GM12878 (cell line): ENCODE results near the gene APOBEC3B. TPM values are rescaled to one million over a fixed set of nuclear protein-coding genes. Genes with fewer than 3 reads are reported as not detected.

Source experiments
- ATAC-seq: fragments of 200-7000 bp; cut with Tn5 transposase; 3 replicates; pipeline ENCODE4 v1.9.1; 2020; ENCODE audit warnings: mild to moderate bottlenecking, moderate library complexity
- BruUV-seq: library from RNA; stranded (reverse); fragments of 400-500 nt; replicated peaks from 2 replicates; lab custom pipeline; 2021; lab: Mats Ljungman, UMichigan
- CTCF ChIA-PET: fragments of 300-600 bp; sonication (Branson Sonifier 250); formaldehyde crosslinking; extraction: SDS; loops from one replicate; lab custom pipeline; 2021; ENCODE audit warnings: inconsistent platforms; lab: Yijun Ruan, JAX
- POLR2A ChIA-PET: fragments of 350-600 bp; formaldehyde crosslinking; extraction: SDS; loops from one replicate; lab custom pipeline; 2021; ENCODE audit warnings: inconsistent platforms; lab: Charles Lee
- RAD21 ChIA-PET: fragments of 300-600 bp; sonication (Branson Sonifier 250); formaldehyde crosslinking; loops from one replicate; lab custom pipeline; 2023; ENCODE audit warnings: antibody characterized with exemption; ENCODE audit not compliant: unreplicated experiment; lab: Charles Lee
- SMC1A ChIA-PET: fragments of 300-600 bp; sonication (Branson Sonifier 250); formaldehyde crosslinking; loops from one replicate; lab custom pipeline; 2023; ENCODE audit not compliant: unreplicated experiment, uncharacterized antibody; lab: Charles Lee
- DNase-seq: peaks from one replicate; pipeline ENCODE4 v3.0.0-alpha.2; 2011; ENCODE audit warnings: low read depth, low spot score
- FAIRE-seq: peaks from 3 replicates; lab custom pipeline; 2011; peaks lifted over from hg19 to GRCh38; lab: Jason Lieb, UNC
- H2AFZ ChIP-seq: 2 replicates; pipeline ENCODE4 v1.6.0; 2011; ENCODE audit warnings: low read depth, low read length, control low read depth; ENCODE audit not compliant: control insufficient read depth
- H3K27ac ChIP-seq: 2 replicates; pipeline ENCODE4 v1.5.1; 2011; ENCODE audit warnings: control low read depth; ENCODE audit not compliant: control insufficient read depth, insufficient read depth
- H3K27me3 ChIP-seq, 2 experiments: replicated peaks in 1 of 2; 2 replicates each; pipeline versions ENCODE4 v1.6.0 to v1.6.1; 2011; ENCODE audit warnings: low read length in 1 of 2; ENCODE audit not compliant: control insufficient read depth in 2 of 2, insufficient read depth in 2 of 2
- H3K36me3 ChIP-seq, 2 experiments: 2 replicates each; pipeline ENCODE4 v1.5.1; 2011; ENCODE audit warnings: low read length in 1 of 2; ENCODE audit not compliant: control insufficient read depth in 2 of 2, insufficient read depth in 2 of 2
- H3K4me1 ChIP-seq: 2 replicates; pipeline ENCODE4 v1.6.1; 2011; ENCODE audit warnings: mild to moderate bottlenecking, low read length, moderate library complexity, mixed read lengths; ENCODE audit not compliant: control insufficient read depth, insufficient read depth
- H3K4me2 ChIP-seq: 2 replicates; pipeline ENCODE4 v1.6.0; 2011; ENCODE audit warnings: control low read depth; ENCODE audit not compliant: control insufficient read depth, insufficient read depth
- H3K4me3 ChIP-seq: fragments of 200-600 bp; sonication (generic); 2 replicates; pipeline ENCODE4 v1.5.1; 2016
- H3K79me2 ChIP-seq: 2 replicates; pipeline ENCODE4 v1.6.0; 2011; ENCODE audit warnings: low read length; ENCODE audit not compliant: control insufficient read depth, insufficient read depth
- H3K9ac ChIP-seq: 2 replicates; pipeline ENCODE4 v1.8.0; 2011; ENCODE audit warnings: low read length, control low read depth, mixed read lengths; ENCODE audit not compliant: control insufficient read depth, insufficient read depth
- H3K9me3 ChIP-seq: replicated peaks from 3 replicates; pipeline ENCODE4 v1.5.1; 2011; ENCODE audit warnings: mild to moderate bottlenecking, low read length; ENCODE audit not compliant: control insufficient read depth, insufficient read depth
- H4K20me1 ChIP-seq: 2 replicates; pipeline ENCODE4 v1.6.0; 2011; ENCODE audit not compliant: control insufficient read depth, insufficient read depth
- CREM ChIP-seq: IDR thresholded peaks from 2 replicates; pipeline ENCODE4 v1.6.1; 2014; ENCODE audit warnings: antibody characterized with exemption, low read depth
- CTCF ChIP-seq, 3 experiments: IDR thresholded peaks in 2 of 3; conservative IDR thresholded peaks in 1 of 3; 2 replicates each; pipeline ENCODE4 v1.5.1; 2011; ENCODE audit warnings: low read depth in 3 of 3, low read length in 3 of 3, mild to moderate bottlenecking in 3 of 3, control low read depth in 2 of 3, moderate library complexity in 2 of 3, inconsistent platforms in 1 of 3, mixed read lengths in 1 of 3; ENCODE audit not compliant: control insufficient read depth in 2 of 3, insufficient read depth in 1 of 3; ENCODE audit errors: extremely low read depth in 1 of 3
- ESRRA ChIP-seq: IDR thresholded peaks from 2 replicates; pipeline ENCODE4 v1.6.1; 2012; ENCODE audit warnings: mild to moderate bottlenecking, low read length, improper control_type of control experiment
- IKZF1 ChIP-seq: fragments of 450-650 bp; conservative IDR thresholded peaks from 2 replicates; pipeline ENCODE4 v1.6.1; 2017; ENCODE audit warnings: antibody characterized with exemption, mild to moderate bottlenecking
- IKZF2 ChIP-seq, 2 experiments: fragments of 450-650 bp; IDR thresholded peaks; 2 replicates each; pipeline ENCODE4 v1.6.1; 2017; ENCODE audit warnings: mild to moderate bottlenecking in 2 of 2, moderate library complexity in 2 of 2
- JUND ChIP-seq: IDR thresholded peaks from 2 replicates; pipeline ENCODE4 v1.6.1; 2012; ENCODE audit warnings: low read depth, mild to moderate bottlenecking, low read length, improper control_type of control experiment, moderate library complexity
- MYB ChIP-seq: fragments of 150-350 bp; IDR thresholded peaks from 2 replicates; pipeline ENCODE4 v1.6.1; 2014; ENCODE audit warnings: mild to moderate bottlenecking, low read depth, low read length, borderline replicate concordance
- REST ChIP-seq: IDR thresholded peaks from 2 replicates; pipeline ENCODE4 v1.6.1; 2012; ENCODE audit warnings: mild to moderate bottlenecking, low read depth, low read length
- SMAD1 ChIP-seq: fragments of 450-650 bp; IDR thresholded peaks from 2 replicates; pipeline ENCODE4 v1.6.1; 2018; ENCODE audit warnings: mild to moderate bottlenecking, low read depth; ENCODE audit not compliant: partially characterized antibody
- SMARCA5 ChIP-seq: fragments of 450-650 bp; IDR thresholded peaks from 2 replicates; pipeline ENCODE4 v1.6.1; 2017; ENCODE audit warnings: mild to moderate bottlenecking
- WGBS: methylation state at CpG from one replicate; pipeline ENCODE4 v1.1.6; 2016; ENCODE audit warnings: low lambda C conversion rate; ENCODE audit not compliant: insufficient replicate concordance, insufficient coverage; ENCODE audit errors: missing lambda C conversion rate; 5-methylcytosine and 5-hydroxymethylcytosine counted together
- in situ Hi-C: fragments of 300-500 bp; cut with MboI; formaldehyde crosslinking; loops from 9 replicates; pipeline ENCODE4 v1.14.3; 2018; ENCODE audit warnings: mixed read lengths
- intact Hi-C: fragments of 100-400 bp; cut with micrococcal nuclease; formaldehyde crosslinking; loops from one replicate; pipeline ENCODE4 v1.14.2; 2022; ENCODE audit not compliant: unreplicated experiment
- polyA plus RNA-seq, 11 experiments: library from polyadenylated mRNA; depleted of rRNA in 4 of 11; unstranded in 6 of 11; stranded (reverse) in 5 of 11; fragments of >200 nt; fragmentation: Nextera tagmentation in 4 of 11; fragmentation: Illumina TruSeq in 1 of 11; extraction: Ambion mirVana in 4 of 11; extraction: Trizol in 1 of 11; gene quantifications; 1 replicate in 1 of 11; 2 replicates in 10 of 11; pipeline versions ENCODE4 v1.2.1 to v1.2.3, GENCODE V29; 2011 to 2016; ENCODE audit warnings: inconsistent platforms in 2 of 11, missing spikeins in 2 of 11, low read depth in 1 of 11
- total RNA-seq, 4 experiments: library from RNA; depleted of rRNA in 3 of 4; stranded (reverse); fragments of >200 nt in 3 of 4; fragmentation: Illumina TruSeq in 1 of 4; extraction: Trizol in 1 of 4; gene quantifications; 2 replicates each; pipeline versions ENCODE4 v1.2.1 to v1.2.3, GENCODE V29; 2013 to 2021
- TF ChIP-seq, protein P1 (sequence below): IDR thresholded peaks from 2 replicates; pipeline ENCODE4 v1.6.1; 2011; ENCODE audit warnings: borderline replicate concordance, low read depth, mild to moderate bottlenecking, moderate library complexity, mixed read lengths, low read length; ENCODE audit not compliant: insufficient read depth; ENCODE audit errors: extremely low read length

Gene APOBEC3B
- total and polyA plus RNA-seq, 10 of the 15 experiments (the other 5 are each of a cell fraction or from before 2014, with no cell fraction given) = 2.4 to 75.1 (median 30.9) TPM

DNA sequence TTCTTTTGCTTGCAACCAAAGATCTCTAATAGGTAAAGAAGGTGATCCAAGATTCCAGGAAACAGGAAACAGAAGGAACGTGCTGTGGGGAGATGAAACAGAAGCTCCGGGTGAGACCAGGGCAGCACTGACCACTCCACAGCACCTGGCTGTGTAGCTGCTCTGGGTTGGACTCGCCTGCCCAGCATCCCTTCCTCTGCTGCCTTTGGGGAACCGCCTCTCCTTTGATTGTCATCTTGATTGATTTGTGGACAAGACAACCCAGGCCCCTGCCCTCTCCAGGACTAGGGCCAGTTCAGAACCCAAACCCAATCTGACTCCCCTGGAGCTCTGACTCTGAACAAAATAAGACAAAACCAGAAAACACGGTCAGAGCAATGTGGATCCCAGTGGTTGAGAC, 39.4 kb upstream of the APOBEC3B start (continued):
- TF ChIP-seq, protein P1, sequence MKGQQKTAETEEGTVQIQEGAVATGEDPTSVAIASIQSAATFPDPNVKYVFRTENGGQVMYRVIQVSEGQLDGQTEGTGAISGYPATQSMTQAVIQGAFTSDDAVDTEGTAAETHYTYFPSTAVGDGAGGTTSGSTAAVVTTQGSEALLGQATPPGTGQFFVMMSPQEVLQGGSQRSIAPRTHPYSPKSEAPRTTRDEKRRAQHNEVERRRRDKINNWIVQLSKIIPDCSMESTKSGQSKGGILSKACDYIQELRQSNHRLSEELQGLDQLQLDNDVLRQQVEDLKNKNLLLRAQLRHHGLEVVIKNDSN = no peak
- TF ChIP-seq REST (no peak), MYB (no peak)

- no peak overlapping the region for H3K27ac ChIP-seq
- no peak for DNase-seq
- CTCF ChIA-PET = interaction anchor here (1.0 to 3.5 kb wide), 4 partner anchors 9 to 73 kb away, joined by 3 to 24 read pairs (median 16); no protein-coding TSS in a partner anchor
- no peaks in the 10 kb centered on the region for H3K36me3 ChIP-seq
- H3K4me1 ChIP-seq = peaks cover 39% of the 10 kb centered on the region
- peak; percentile 47 for FAIRE-seq
- RAD21 ChIA-PET = interaction anchor here (1.1 to 1.4 kb wide), 3 partner anchors 9 to 69 kb away, joined by 4 to 6 read pairs (median 5); no protein-coding TSS in a partner anchor
- no TSS peak for BruUV-seq
- H3K27me3 ChIP-seq = no peaks in the 10 kb centered on the region
- no peak overlapping the region for H3K9ac ChIP-seq
- POLR2A ChIA-PET = interaction anchor here (1.1 kb wide), 1 partner anchor 12 kb away, joined by 3 read pairs; no protein-coding TSS in a partner anchor
- intact Hi-C loops (loop anchor here (5.0 kb wide), 1 partner anchor 39 kb away; the partner anchor contains the start of gene APOBEC3B), in situ Hi-C loops (no loop called here)
- H3K4me3 ChIP-seq = no peak overlapping the region
- H4K20me1 ChIP-seq = no peaks in the 10 kb centered on the region
- H2AFZ ChIP-seq = peak overlapping the region; percentile 61
- ATAC-seq = no peak
- H3K79me2 ChIP-seq = no peaks in the 10 kb centered on the region
- SMC1A ChIA-PET = interaction anchor here (1.2 to 1.5 kb wide), 6 partner anchors 9 to 74 kb away, joined by 4 to 7 read pairs (median 6); no protein-coding TSS in a partner anchor
- H3K4me2 ChIP-seq = no peak overlapping the region
- H3K9me3 ChIP-seq = no peaks in the 10 kb centered on the region
- WGBS = 48% methylated on average over 9 of the region's 9 CpGs
- TF ChIP-seq IKZF1 (peak; percentile 28; the same call in 1 of the 2 replicates), ESRRA (no peak), IKZF2 (IDR thresholded peaks at IDR 0.05) (0 out of 4 replicates have a peak, but pooled peaks have one; percentile 32 to 33), CREM (no peak), CTCF (IDR thresholded peaks at IDR 0.05 in 2 of 3, conservative IDR thresholded peaks at IDR 0.05 in 1 of 3; ENCODE audit: control insufficient read depth in 2 of 3, extremely low read depth in 1 of 3, insufficient read depth in 1 of 3, low read depth in 3 of 3, low read length in 3 of 3) (peak in 2 of 3 experiments; percentile 11 to 32; a peak in 1 of 6 replicates), SMAD1 (no peak), JUND (no peak), SMARCA5 (no peak)
These were observed 38.9 kb upstream of the APOBEC3B start for GRCh38 chr22:38943201-38943600.
